Large intestine (tissue), 3 donors: ENCODE results near the gene SSNA1. TPM values are rescaled to one million over a fixed set of nuclear protein-coding genes. Genes with fewer than 3 reads are reported as not detected.
A peak's percentile ranks its signal among the peaks of the same experiment; 100 is the strongest.

Experiments used
- DNase-seq, 2 donors: peaks; one replicate each; pipeline versions ENCODE4 v3.0.0 to v3.0.0-alpha.2; 2013
- H3K27ac ChIP-seq: one replicate; pipeline ENCODE4 v1.5.1; 2013; ENCODE audit warnings: low read length
- H3K27me3 ChIP-seq: 2 replicates; pipeline ENCODE4 v1.6.1; 2013; ENCODE audit warnings: low read length; ENCODE audit not compliant: control insufficient read depth, insufficient read depth
- H3K36me3 ChIP-seq: 2 replicates; pipeline ENCODE4 v1.6.1; 2013; ENCODE audit warnings: low read length; ENCODE audit not compliant: control insufficient read depth, insufficient read depth
- H3K4me1 ChIP-seq: one replicate; pipeline ENCODE4 v1.6.1; 2013; ENCODE audit warnings: low read length; ENCODE audit not compliant: control insufficient read depth, insufficient read depth
- H3K4me3 ChIP-seq: one replicate; pipeline ENCODE4 v1.5.1; 2013; ENCODE audit warnings: low read length
- H3K9me3 ChIP-seq: one replicate; pipeline ENCODE4 v1.6.1; 2013; ENCODE audit warnings: mild to moderate bottlenecking, low read depth, low read length, moderate library complexity; ENCODE audit not compliant: control insufficient read depth
- WGBS: methylation state at CpG from one replicate; pipeline ENCODE4 v1.1.5; 2013; ENCODE audit warnings: low lambda C conversion rate; ENCODE audit not compliant: insufficient coverage; 5-methylcytosine and 5-hydroxymethylcytosine counted together
- polyA plus RNA-seq: library from polyadenylated mRNA; unstranded; fragments of 120-200 nt; gene quantifications from one replicate; pipeline ENCODE4 v1.2.1, GENCODE V29; 2013

SSNA1 gene
- polyA plus RNA-seq, 1 donor, result 66.0 TPM

GRCh38 chr9:137143459-137143858 lies 45.0 kb upstream of the SSNA1 start:
- Histone ChIP-seq H3K4me1 (peaks cover 4% of the 10 kb centered on the region), H3K27ac (no peak overlapping the region), H3K9me3 (peaks cover 3% of the 10 kb centered on the region), H3K4me3 (no peak overlapping the region), H3K36me3 (no peaks in the 10 kb centered on the region), H3K27me3 (peaks cover 74% of the 10 kb centered on the region)
- no peak for DNase-seq
- no CpG with 5 or more reads among the region's 4 CpGs for WGBS

DNA sequence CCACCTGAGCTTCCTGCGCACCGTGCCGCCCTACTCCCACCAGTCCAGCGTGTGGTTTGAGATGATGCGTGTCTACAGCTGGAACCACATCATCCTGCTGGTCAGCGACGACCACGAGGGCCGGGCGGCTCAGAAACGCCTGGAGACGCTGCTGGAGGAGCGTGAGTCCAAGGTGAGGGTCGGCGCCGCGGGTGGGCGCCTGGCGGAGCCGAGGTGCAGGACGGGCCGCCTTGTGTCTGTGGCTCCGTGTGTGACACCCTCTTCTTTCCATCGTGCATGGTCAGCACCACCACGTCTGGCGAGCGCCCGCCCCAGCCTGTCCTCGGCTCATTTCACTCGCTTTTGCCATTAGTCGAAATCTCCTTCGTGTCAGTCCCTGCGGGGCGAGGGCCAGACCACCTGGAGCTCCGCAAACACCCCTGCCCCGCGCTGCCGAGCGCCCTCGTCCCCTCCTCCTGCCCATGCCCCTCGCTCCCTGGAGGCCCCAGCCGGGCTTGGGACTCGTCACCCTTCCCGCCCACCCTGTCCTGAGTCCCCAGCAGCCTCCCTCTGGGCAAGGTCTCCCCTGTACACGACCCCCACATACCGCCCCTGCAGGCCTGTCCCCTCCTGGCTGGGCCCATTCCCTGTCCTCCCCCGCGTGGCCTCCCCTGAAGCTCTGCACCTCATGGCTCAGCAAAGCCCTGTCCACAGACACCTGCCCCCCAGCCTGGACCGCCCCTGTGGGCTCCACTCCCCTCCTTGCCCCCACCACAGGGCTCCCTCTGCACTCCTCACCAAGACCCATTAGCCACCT lies 42.5 kb upstream of the SSNA1 start:
- Histone ChIP-seq H3K27ac (no peak overlapping the region), H3K27me3 (peaks cover 65% of the 10 kb centered on the region), H3K9me3 (peaks cover 9% of the 10 kb centered on the region), H3K36me3 (no peaks in the 10 kb centered on the region), H3K4me3 (no peak overlapping the region), H3K4me1 (no peaks in the 10 kb centered on the region)
- no CpG with 5 or more reads among the region's 49 CpGs for WGBS
- no peak for DNase-seq

GRCh38 chr9:137146527-137146918 lies 42.0 kb upstream of the SSNA1 start:
- H3K9me3 ChIP-seq, result peaks cover 13% of the 10 kb centered on the region
- peaks cover 59% of the 10 kb centered on the region for H3K27me3 ChIP-seq
- H3K36me3 ChIP-seq, result no peaks in the 10 kb centered on the region
- H3K4me3 ChIP-seq, result no peak overlapping the region
- no CpG with 5 or more reads among the region's 9 CpGs for WGBS
- H3K27ac ChIP-seq, result no peak overlapping the region
- no peak for DNase-seq
- H3K4me1 ChIP-seq, result no peaks in the 10 kb centered on the region

GRCh38 chr9:137147091-137147792 lies 41.2 kb upstream of the SSNA1 start:
- Histone ChIP-seq H3K4me1 (no peaks in the 10 kb centered on the region), H3K4me3 (no peak overlapping the region), H3K27me3 (peaks cover 52% of the 10 kb centered on the region), H3K36me3 (no peaks in the 10 kb centered on the region), H3K9me3 (peaks cover 13% of the 10 kb centered on the region), H3K27ac (no peak overlapping the region)
- no CpG with 5 or more reads among the region's 26 CpGs for WGBS
- DNase-seq, result no peak

- Histone ChIP-seq H3K27ac (no peak overlapping the region), H3K4me1 (no peaks in the 10 kb centered on the region), H3K4me3 (no peak overlapping the region), H3K27me3 (peaks cover 46% of the 10 kb centered on the region), H3K9me3 (peaks cover 13% of the 10 kb centered on the region), H3K36me3 (no peaks in the 10 kb centered on the region)
- no peak for DNase-seq
- no CpG with 5 or more reads among the region's 24 CpGs for WGBS
Observed at GRCh38 chr9:137147793-137148160, 40.7 kb upstream of the SSNA1 start.

GRCh38 chr9:137148242-137148641 lies 40.2 kb upstream of the SSNA1 start:
- WGBS, result no CpG with 5 or more reads among the region's 27 CpGs
- Histone ChIP-seq H3K27ac (no peak overlapping the region), H3K36me3 (no peaks in the 10 kb centered on the region), H3K4me3 (no peak overlapping the region), H3K27me3 (peaks cover 42% of the 10 kb centered on the region), H3K4me1 (no peaks in the 10 kb centered on the region), H3K9me3 (peaks cover 13% of the 10 kb centered on the region)
- no peak for DNase-seq

DNA sequence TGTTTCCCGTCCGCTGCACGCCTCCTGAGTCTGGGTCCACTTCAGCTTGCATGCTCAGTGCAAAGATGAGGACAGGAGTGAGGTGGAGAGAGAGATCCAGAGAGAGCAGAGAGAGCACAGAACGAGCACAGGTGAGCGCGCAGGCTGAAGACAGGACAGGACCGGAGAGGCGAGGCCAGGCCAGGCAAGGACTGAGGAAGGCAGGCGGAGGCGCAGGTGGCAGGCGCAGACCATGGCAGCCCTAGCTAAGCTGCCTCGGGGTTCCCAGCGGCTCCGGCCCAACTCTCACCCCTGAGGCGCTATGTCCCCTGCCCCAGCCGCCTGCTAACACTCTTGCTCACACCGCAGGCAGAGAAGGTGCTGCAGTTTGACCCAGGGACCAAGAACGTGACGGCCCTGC lies 39.8 kb upstream of the SSNA1 start:
- no CpG with 5 or more reads among the region's 19 CpGs for WGBS
- no peak overlapping the region for H3K27ac ChIP-seq
- no peak overlapping the region for H3K4me3 ChIP-seq
- DNase-seq, result no peak
- peaks cover 37% of the 10 kb centered on the region for H3K27me3 ChIP-seq
- H3K9me3 ChIP-seq, result peaks cover 13% of the 10 kb centered on the region
- no peaks in the 10 kb centered on the region for H3K4me1 ChIP-seq
- no peaks in the 10 kb centered on the region for H3K36me3 ChIP-seq

- H3K4me3 ChIP-seq, result no peak overlapping the region
- H3K27me3 ChIP-seq, result peaks cover 35% of the 10 kb centered on the region
- no peaks in the 10 kb centered on the region for H3K4me1 ChIP-seq
- no peak overlapping the region for H3K27ac ChIP-seq
- no CpG with 5 or more reads among the region's 5 CpGs for WGBS
- H3K36me3 ChIP-seq, result no peaks in the 10 kb centered on the region
- DNase-seq, result no peak
- peaks cover 13% of the 10 kb centered on the region for H3K9me3 ChIP-seq
Observed at GRCh38 chr9:137149363-137149762, 39.1 kb upstream of the SSNA1 start.

- H3K4me1 ChIP-seq, result no peaks in the 10 kb centered on the region
- WGBS, result no CpG with 5 or more reads among the region's 20 CpGs
- H3K27me3 ChIP-seq, result peaks cover 35% of the 10 kb centered on the region
- DNase-seq, result no peak
- no peak overlapping the region for H3K27ac ChIP-seq
- no peak overlapping the region for H3K4me3 ChIP-seq
- H3K9me3 ChIP-seq, result peaks cover 13% of the 10 kb centered on the region
- no peaks in the 10 kb centered on the region for H3K36me3 ChIP-seq
Observed at GRCh38 chr9:137149942-137150616, 38.4 kb upstream of the SSNA1 start.

DNA sequence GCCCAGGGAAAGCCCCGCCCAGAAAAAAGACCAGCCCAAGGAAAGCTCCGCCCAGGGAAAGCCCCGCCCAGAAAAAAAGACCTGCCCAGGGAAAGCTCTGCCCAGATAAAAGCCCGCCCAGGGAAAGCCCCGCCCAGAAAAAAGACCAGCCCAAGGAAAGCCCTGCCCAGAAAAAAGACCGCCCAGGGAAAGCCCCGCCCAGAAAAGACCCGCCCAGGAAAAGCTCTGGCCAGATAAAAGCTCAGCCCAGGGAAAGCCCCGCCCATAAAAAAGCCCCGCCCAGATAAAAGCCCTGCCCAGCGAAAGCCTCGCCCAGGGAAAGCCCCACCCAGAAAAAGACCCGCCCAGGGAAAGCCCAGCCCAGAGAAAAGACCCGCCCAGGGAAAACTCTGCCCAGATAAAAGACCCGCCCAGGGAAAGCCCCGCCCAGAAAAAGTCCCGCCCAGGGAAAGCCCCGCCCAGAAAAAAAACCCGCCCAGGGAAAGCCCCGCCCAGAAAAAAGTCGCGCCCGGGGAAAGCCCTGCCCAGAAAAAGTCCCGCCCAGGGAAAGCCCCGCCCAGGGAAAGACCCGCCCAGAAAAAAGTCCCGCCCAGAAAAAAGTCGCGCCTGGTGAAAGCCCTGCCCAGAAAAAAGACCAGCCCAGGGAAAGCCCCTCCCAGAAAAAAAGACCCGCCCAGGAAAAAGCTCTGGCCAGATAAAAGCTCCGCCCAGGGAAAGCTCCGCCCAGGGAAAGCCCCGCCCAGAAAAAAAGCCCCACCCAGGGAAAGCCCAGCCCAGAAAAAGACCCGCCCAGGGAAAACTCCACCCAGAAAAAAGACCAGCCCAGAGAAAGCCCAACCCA lies 37.6 kb upstream of the SSNA1 start:
- Histone ChIP-seq H3K27me3 (peaks cover 41% of the 10 kb centered on the region), H3K4me3 (no peak overlapping the region), H3K36me3 (no peaks in the 10 kb centered on the region), H3K4me1 (no peaks in the 10 kb centered on the region), H3K27ac (no peak overlapping the region), H3K9me3 (peaks cover 13% of the 10 kb centered on the region)
- 40% methylated on average over 2 of the region's 34 CpGs for WGBS
- DNase-seq, result peak in 1 of 2 donors; percentile 28
